HCEC 1CT (cell line): Measurements from ENCODE around the gene MARK4.
"Not testable (repeated sequence)": the region's sequence is repeated elsewhere in the genome, so short reads cannot be mapped to it uniquely, and the experiment has no call there.

ENCODE experiments used
- DNase-seq: peaks from one replicate; pipeline ENCODE4 v3.0.0-alpha.2; 2017

MARK4 gene

GRCh38 chr19:45250832-45251451 is at the start of gene MARK4:
MARK4 (plus strand) TSS chr19:45251271; CDS start chr19:45251589, 318 bp downstream.
- DNase-seq = peak; percentile 51

DNA sequence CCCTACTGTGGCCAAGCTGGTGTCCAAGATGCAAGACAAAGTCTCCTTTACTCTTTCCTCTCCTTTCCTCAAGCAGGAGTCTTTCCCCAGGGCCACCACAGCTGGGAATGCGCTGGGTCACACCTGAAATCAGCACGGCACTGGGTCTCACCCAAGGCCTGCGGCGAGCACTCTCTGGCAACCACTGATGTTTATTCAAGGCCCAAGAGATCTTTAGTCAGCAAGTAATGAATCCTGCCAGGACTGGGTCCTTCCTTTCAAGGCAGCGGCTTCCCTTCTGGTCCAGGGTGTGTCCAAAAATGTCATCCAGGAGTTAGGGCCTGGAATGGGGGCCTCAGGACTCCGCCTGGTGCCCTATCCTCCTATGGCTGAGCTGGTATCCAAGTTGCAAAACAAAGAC is 48.4 kb upstream of the MARK4 start:
- DNase-seq = no peak

GRCh38 chr19:45205810-45206209 is 45.3 kb upstream of the MARK4 start:
- DNase-seq = no peak

GRCh38 chr19:45206328-45206727 is 44.7 kb upstream of the MARK4 start:
- DNase-seq = no peak

- no peak for DNase-seq
These were observed 39.2 kb upstream of the MARK4 start for GRCh38 chr19:45211751-45212381.

- no peak for DNase-seq
These were observed 38.0 kb upstream of the MARK4 start for GRCh38 chr19:45213031-45213430.

- DNase-seq = no peak
These were observed 35.5 kb upstream of the MARK4 start for GRCh38 chr19:45215391-45216191.

GRCh38 chr19:45216667-45217066 is 34.4 kb upstream of the MARK4 start:
- DNase-seq = no peak

DNA sequence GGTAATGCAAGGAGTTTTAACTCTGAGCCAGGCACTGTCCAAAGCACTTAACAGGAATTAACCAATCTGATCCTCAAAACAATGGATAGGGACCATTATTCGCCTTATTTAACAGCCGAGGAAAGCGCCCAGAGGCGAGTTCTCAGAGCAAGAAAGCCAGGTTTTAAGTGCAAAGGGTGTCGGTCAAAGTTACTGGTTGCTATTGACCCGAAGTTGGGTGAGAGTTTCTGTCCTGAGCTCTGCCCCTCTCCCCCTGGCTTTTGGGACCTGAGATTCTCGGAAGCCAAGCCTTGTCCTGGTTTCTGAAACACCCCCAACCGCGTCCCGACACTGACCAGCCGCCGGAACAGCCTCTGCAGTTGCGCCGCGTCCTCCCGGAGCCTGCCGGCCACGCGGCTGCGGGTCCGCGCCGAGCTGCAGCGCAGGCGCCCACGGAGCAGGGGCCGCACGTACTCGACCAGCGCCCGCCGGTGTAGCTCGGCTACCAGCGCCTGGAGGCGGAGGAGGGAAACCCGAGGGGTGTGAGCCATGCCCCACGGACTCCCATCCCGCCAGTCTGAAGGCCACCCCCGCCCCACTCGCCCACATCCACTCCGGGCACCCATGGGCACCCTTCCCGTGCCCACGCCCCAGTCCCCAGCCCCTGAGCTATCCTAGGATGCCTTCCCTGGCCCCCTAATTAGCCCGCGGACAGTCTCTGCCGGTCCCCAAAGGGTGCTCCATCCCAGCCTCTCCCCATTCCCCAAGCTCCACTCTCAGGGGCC is 33.7 kb upstream of the MARK4 start:
- no peak for DNase-seq

DNA sequence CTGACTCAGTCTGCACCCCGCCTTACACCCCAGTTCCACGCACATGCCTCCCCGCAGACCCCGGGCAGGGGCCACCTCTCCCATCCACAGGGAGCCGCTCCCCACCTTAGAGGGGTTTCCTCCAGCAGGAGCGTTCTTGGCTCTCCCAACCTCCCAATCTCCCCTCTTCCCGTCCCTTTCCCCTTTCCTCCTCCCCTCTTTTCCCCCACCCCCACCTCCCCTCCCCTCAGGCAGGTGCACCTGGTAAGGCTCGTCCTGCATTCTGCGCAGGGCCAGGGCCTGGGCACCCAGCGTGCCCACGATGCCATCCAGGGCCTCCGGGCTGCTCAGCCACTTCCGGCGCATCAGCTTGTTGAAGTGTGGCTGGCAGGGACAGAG is 33.1 kb upstream of the MARK4 start:
- DNase-seq = no peak

DNA sequence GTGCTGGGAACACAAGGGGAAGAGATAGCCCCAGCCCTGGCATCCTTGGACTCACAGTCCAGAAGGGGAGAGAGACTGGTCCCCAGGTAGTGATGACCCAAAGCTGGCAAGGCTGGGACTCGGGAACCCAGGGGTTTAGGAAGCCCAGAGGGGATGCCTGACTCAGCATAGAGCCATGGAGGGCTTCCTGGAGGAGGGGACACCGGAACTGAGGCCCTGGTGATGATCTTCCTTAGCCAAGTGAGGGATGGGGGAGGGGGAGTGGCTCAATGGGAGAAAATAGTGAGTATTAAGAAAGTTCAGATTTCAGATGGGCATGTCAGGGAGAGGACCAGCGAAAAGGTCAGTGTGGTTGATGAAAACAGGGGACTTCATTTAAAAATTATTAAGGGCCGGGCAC is 32.6 kb upstream of the MARK4 start:
- DNase-seq = no peak

DNA sequence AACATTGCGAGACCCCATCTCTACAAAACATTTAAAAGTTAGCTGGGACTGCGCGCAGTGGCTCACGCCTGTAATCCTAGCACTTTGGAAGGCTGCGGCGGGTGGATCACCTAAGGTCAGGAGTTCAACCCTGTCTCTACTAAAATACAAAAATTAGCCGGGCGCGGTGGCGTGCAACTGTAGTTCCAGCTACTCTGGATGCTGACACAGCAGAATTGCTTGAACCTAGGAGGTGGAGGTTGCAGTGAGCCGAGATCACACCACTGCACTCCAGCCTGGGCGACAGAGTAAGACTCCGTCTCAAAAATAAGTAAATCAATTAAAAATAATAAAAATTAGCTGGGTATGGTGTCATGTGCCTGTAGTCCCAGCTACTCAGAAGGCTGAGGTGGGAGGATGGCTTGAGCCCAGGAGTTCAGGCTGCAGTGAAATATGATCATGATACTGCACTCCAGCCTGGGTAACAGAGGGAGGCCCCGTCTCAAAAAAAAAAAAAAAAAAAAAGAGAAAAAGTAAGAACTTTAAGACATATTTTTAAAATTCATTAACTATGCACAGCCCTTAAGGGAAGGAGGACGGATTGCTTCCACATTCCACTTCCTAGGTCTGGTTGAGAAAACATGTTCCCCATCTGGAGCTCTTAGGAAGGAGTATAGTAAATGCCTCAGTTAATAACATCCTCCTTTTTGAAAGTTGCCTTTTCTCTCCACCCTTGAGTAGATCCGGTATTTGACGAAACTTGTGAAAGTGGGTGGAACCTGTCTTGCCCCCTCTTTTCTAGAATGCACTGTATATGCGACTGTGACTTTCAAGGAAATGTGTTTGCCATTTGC is 31.9 kb upstream of the MARK4 start:
- no peak for DNase-seq

GRCh38 chr19:45222724-45223123 is 28.3 kb upstream of the MARK4 start:
- no peak for DNase-seq

- DNase-seq = no peak
These were observed 27.2 kb upstream of the MARK4 start for GRCh38 chr19:45223879-45224278.

- no peak for DNase-seq
These were observed 26.4 kb upstream of the MARK4 start for GRCh38 chr19:45224645-45225044.

DNA sequence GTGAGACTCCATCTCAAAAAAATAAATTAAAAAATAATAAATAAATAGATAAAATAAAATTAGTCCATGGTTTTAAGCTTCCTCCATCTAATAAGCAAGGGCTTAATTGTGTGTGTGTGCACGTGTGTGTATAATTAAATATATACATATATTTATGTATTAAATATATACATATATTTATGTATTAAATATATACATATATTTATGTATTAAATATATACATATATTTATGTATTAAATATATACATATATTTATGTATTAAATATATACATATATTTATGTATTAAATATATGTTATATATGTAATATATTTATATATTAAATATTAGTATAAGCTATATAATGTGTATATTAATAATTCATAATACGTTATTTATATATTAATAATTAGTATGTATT is 22.0 kb upstream of the MARK4 start:
- DNase-seq = not testable (repeated sequence)

- DNase-seq = no peak
These were observed 19.2 kb upstream of the MARK4 start for GRCh38 chr19:45231891-45232290.

DNA sequence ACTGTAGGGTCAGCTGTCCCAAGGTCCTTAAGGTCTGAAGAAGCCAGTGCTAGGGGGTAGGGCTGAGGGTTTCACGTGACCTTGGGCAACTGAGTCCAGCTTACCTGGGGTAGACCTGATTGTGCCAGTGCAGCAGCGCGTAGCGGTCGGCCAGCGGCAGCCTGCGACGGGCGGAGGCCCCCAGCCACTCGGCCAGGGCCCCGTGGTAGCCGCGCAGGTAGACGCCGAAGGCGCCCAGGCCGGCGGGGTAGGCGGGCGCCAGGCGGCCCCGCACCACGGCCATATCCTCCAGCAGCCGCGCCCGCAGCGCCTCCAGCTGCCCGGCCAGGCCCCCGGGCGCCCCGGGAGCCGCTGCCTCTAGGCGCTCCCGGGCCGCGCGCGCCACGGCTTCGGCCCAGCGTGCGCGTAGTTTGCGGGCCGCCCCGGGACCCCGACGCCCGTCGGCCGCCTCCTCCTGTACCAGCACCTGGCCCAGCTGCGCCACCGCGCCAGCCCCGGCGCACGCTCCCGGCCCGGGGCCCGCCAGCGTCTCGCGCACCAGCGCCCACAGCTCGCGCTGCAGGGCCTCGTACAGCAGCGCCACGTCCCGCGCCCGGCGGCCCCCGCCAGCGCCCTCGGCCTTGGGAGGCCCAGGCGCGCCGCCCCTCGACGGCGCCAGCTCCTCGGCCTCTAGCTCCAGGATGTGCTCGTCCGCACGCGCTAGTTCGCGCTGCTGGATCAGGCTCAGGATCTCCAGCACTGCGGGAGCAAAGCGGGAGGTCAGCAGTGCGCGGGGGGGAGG is 16.8 kb upstream of the MARK4 start:
- DNase-seq = no peak

- DNase-seq = no peak
These were observed 15.6 kb upstream of the MARK4 start for GRCh38 chr19:45235485-45235884.

DNA sequence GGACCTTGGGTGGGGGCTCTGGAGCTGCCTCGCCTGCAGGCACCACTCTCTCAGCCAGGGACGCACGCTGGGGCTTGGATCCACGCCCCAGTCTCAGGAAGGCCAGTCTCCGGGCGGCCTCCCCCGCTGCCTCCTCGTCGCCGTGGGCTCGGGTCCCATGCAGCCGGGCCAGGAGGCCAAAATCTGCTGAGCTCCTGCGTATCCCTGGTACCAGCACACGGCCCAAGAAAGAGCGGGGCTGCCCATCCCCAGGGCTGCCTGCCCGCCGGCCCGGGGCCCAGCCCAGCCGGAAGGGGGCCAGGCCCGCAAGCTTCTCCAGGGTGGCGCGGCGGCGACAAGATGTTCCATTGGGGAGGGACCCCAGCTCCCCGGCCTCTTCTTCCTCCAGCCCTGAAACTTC is 12.5 kb upstream of the MARK4 start:
- no peak for DNase-seq

DNA sequence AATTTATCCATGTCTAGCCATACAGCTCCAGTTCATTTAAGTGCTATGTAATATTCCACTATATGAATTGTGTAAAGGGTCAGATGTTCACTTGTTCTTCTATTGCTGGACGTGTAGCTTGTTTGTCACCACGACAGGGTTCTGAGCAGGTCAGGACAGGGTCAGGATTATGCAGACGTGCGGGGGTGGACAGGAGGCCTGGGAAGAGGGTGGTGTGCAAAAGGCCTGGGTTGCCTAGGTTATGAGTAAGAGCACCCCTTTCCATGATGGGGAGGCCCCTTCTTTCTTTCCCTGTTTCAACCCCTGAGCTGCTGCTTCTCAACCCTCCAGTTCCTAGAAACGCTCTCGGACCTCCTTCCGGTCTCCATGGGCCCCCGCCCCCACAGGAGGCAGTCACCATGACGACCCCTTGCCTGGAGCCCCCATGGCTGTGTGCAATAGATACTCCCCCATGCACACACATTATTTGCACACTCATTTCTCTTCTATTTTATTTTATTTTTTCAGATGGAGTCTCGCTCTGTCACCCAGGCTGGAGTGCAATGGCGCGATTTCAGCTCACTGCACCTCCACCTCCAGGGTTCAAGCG is 7.8 kb upstream of the MARK4 start:
- DNase-seq = no peak
